ENCODE measurements around the gene ARID1B. TPM values are rescaled to one million over a fixed set of nuclear protein-coding genes. Genes with fewer than 3 reads are reported as not detected.

The ARID1B gene
- total RNA-seq, 1 experiment from 2014 or later: 35.6 TPM

DNA sequence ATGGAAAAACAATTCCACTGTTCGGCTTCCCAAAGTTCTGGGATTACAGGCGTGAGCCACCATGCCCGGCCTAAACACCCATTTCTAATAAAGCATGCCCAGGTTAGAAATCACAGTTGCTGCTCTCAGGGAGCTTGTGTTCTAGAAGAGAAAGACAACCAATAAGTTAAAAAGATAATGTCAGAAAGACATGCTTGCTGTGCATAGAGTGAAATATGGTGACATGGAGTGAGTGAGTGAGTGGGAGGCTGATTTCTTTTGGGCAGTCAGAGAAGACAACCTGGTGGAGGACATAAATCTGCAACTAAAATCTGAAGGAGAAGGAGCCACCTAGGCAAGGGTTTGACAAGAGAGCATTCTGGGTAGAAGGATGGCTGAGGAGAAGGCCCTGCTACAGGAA, 222.6 kb downstream of the ARID1B start:
- ChIA-PET RAD21 (ENCODE audit: low non-redundant PET in 1 of 2, low total read pairs in 2 of 2, uncharacterized antibody in 2 of 2, unreplicated experiment in 2 of 2) (no interaction called here), POLR2A (no interaction called here), CTCF (no interaction called here)
- Histone ChIP-seq H3K9ac (ENCODE audit: low read length) (no peak overlapping the region), H3K27ac (ENCODE audit: low read depth, low read length) (no peak overlapping the region), H3K4me1 (ENCODE audit: control insufficient read depth in 1 of 2, insufficient read depth in 2 of 2, low read length in 2 of 2) (no peaks in the 10 kb centered on the region), H3K9me2 (ENCODE audit: insufficient read depth) (no peaks in the 10 kb centered on the region), H4K20me1 (ENCODE audit: insufficient read depth) (no peaks in the 10 kb centered on the region), H3K9me3 (ENCODE audit: control insufficient read depth in 1 of 2, insufficient read depth in 1 of 2, low read depth in 1 of 2, low read length in 2 of 2) (no peaks in the 10 kb centered on the region), H3K79me2 (ENCODE audit: insufficient read depth, low read length) (0 out of 2 replicates have a peak, but pooled peaks cover 7% of the 10 kb centered on the region), H3K27me3 (ENCODE audit: insufficient read depth, low read length) (no peaks in the 10 kb centered on the region), H2AFZ (ENCODE audit: low read depth, low read length, poor library complexity, severe bottlenecking) (no peak overlapping the region), H3K4me2 (ENCODE audit: low read length) (no peak overlapping the region), H3K36me3 (ENCODE audit: control insufficient read depth in 1 of 2, insufficient read depth in 2 of 2, low read length in 2 of 2) (no peaks in the 10 kb centered on the region), H3K4me3 (replicated peaks in 1 of 2; ENCODE audit: low read depth in 1 of 2, low read length in 2 of 2) (no peak overlapping the region)
- ATAC-seq (no peak), DNase-seq (ENCODE audit: low read depth, low spot score) (no peak)
- intact Hi-C loops (cut with micrococcal nuclease): no loop called here
- TF ChIP-seq YY1 (IDR thresholded peaks at IDR 0.05; ENCODE audit: extremely low read depth, insufficient replicate concordance, low read depth, low read length) (no peak), ELF1 (IDR thresholded peaks at IDR 0.05; ENCODE audit: borderline replicate concordance, low read depth) (no peak), SIN3A (IDR thresholded peaks at IDR 0.05; ENCODE audit: low read depth) (no peak), ATF3 (IDR thresholded peaks at IDR 0.05) (no peak), CTCF (IDR thresholded peaks at IDR 0.05 in 2 of 3, conservative IDR thresholded peaks at IDR 0.05 in 1 of 3; ENCODE audit: borderline replicate concordance in 1 of 3, insufficient read depth in 1 of 3, low read depth in 2 of 3, low read length in 2 of 3) (no peak), FOSL1 (IDR thresholded peaks at IDR 0.05; ENCODE audit: low read depth) (no peak), EZH2phosphoT487 (IDR thresholded peaks at IDR 0.05; ENCODE audit: borderline replicate concordance) (no peak)
- TF ChIP-seq, protein P1, sequence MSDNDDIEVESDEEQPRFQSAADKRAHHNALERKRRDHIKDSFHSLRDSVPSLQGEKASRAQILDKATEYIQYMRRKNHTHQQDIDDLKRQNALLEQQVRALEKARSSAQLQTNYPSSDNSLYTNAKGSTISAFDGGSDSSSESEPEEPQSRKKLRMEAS (IDR thresholded peaks at IDR 0.05): no peak
- no TSS peak for BruUV-seq (replicated peaks)

- H4K20me1 ChIP-seq (ENCODE audit: insufficient read depth): no peaks in the 10 kb centered on the region
- H3K79me2 ChIP-seq (ENCODE audit: insufficient read depth, low read length): no peaks in the 10 kb centered on the region
- H3K4me1 ChIP-seq (ENCODE audit: control insufficient read depth in 1 of 2, insufficient read depth in 2 of 2, low read length in 2 of 2): no peaks in the 10 kb centered on the region
- no peak overlapping the region for H3K9ac ChIP-seq (ENCODE audit: low read length)
- no peak overlapping the region for H2AFZ ChIP-seq (ENCODE audit: low read depth, low read length, poor library complexity, severe bottlenecking)
- no peak for DNase-seq (ENCODE audit: low read depth, low spot score)
- intact Hi-C loops (cut with micrococcal nuclease): no loop called here
- no peaks in the 10 kb centered on the region for H3K27me3 ChIP-seq (ENCODE audit: insufficient read depth, low read length)
- POLR2A ChIA-PET: no interaction called here
- CTCF ChIA-PET: no interaction called here
- no TSS peak for BruUV-seq (replicated peaks)
- no peak for TF ChIP-seq ZNF274 (IDR thresholded peaks at IDR 0.05; ENCODE audit: low read depth, low read length)
- no peak for TF ChIP-seq EZH2 (IDR thresholded peaks at IDR 0.05)
- TF ChIP-seq ATF3 (IDR thresholded peaks at IDR 0.05): no peak
- TF ChIP-seq CEBPB (IDR thresholded peaks at IDR 0.05; ENCODE audit: low read depth): no peak
- TF ChIP-seq ELF1 (IDR thresholded peaks at IDR 0.05; ENCODE audit: borderline replicate concordance, low read depth): no peak
- TF ChIP-seq ZBTB33 (IDR thresholded peaks at IDR 0.05; ENCODE audit: extremely low read depth, insufficient replicate concordance, low read length): no peak
- H3K9me3 ChIP-seq (ENCODE audit: control insufficient read depth in 1 of 2, insufficient read depth in 1 of 2, low read depth in 1 of 2, low read length in 2 of 2): no peaks in the 10 kb centered on the region
- no peaks in the 10 kb centered on the region for H3K9me2 ChIP-seq (ENCODE audit: insufficient read depth)
- no peak overlapping the region for H3K4me3 ChIP-seq (replicated peaks in 1 of 2; ENCODE audit: low read depth in 1 of 2, low read length in 2 of 2)
- H3K36me3 ChIP-seq (ENCODE audit: control insufficient read depth in 1 of 2, insufficient read depth in 2 of 2, low read length in 2 of 2): no peaks in the 10 kb centered on the region
- no peak for ATAC-seq
- H3K4me2 ChIP-seq (ENCODE audit: low read length): no peak overlapping the region
- RAD21 ChIA-PET (ENCODE audit: low non-redundant PET in 1 of 2, low total read pairs in 2 of 2, uncharacterized antibody in 2 of 2, unreplicated experiment in 2 of 2): no interaction called here
- no peak overlapping the region for H3K27ac ChIP-seq (ENCODE audit: low read depth, low read length)
Measured at GRCh38 chr6:157001716-157002115, 224.5 kb downstream of the ARID1B start.
